HepG2 (cell line): ENCODE measurements around the gene PMEL. TPM values are rescaled to one million over a fixed set of nuclear protein-coding genes. Genes with fewer than 3 reads are reported as not detected.
A peak's percentile ranks its signal among the peaks of the same experiment; 100 is the strongest.

Experiments used
- HOXA5 ChIP-seq: sonication (generic); formaldehyde crosslinking; IDR thresholded peaks from 2 replicates; pipeline ENCODE4 v1.4.0; 2020; ENCODE audit warnings: missing genetic modification reagents
- MED1 ChIP-seq: sonication (generic); formaldehyde crosslinking; IDR thresholded peaks from 2 replicates; pipeline ENCODE4 v1.4.0; 2020; ENCODE audit warnings: missing genetic modification reagents
- MIXL1 ChIP-seq: IDR thresholded peaks from 2 replicates; pipeline ENCODE4 v1.6.1; 2016
- MXI1 ChIP-seq: IDR thresholded peaks from 3 replicates; pipeline ENCODE4 v1.6.1; 2012; ENCODE audit warnings: low read depth, low read length, inconsistent platforms, borderline replicate concordance
- POGZ ChIP-seq: sonication (generic); formaldehyde crosslinking; IDR thresholded peaks from 2 replicates; pipeline ENCODE4 v1.4.0; 2020; ENCODE audit warnings: mild to moderate bottlenecking, missing genetic modification reagents
- SP1 ChIP-seq, 2 experiments: fragments of 450-650 bp in 1 of 2; sonication (generic) in 1 of 2; formaldehyde crosslinking in 1 of 2; IDR thresholded peaks; 2 replicates each; pipeline versions ENCODE4 v1.4.0 to v1.6.1; 2016 to 2020; ENCODE audit warnings: missing genetic modification reagents in 1 of 2
- TARDBP ChIP-seq: sonication (generic); formaldehyde crosslinking; IDR thresholded peaks from 2 replicates; pipeline ENCODE4 v1.8.0; 2022; ENCODE audit warnings: mild to moderate bottlenecking, missing genetic modification reagents
- ZNF678 ChIP-seq: sonication (generic); formaldehyde crosslinking; IDR thresholded peaks from 2 replicates; pipeline ENCODE4 v1.4.0; 2020; ENCODE audit warnings: mild to moderate bottlenecking, missing genetic modification reagents
- polyA plus RNA-seq, 8 experiments: library from polyadenylated mRNA; depleted of rRNA in 3 of 8; stranded (reverse) in 7 of 8; unstranded in 1 of 8; fragments of >200 nt; fragmentation: Illumina TruSeq in 4 of 8; extraction: Trizol in 4 of 8; gene quantifications; 2 replicates each; pipeline versions ENCODE4 v1.2.1 to v1.2.3, GENCODE V29; 2011 to 2016; ENCODE audit warnings: low read depth in 4 of 8, missing spikeins in 1 of 8, mixed read lengths in 1 of 8; ENCODE audit not compliant: insufficient read depth in 1 of 8
- total RNA-seq, 5 experiments: library from RNA; depleted of rRNA; stranded (reverse); fragments of >200 nt; fragmentation: Illumina TruSeq; extraction: Trizol; gene quantifications; 2 replicates each; pipeline ENCODE4 v1.2.3, GENCODE V29; 2016; ENCODE audit warnings: low read depth in 1 of 5
- TF ChIP-seq, protein P1 (sequence below), 2 experiments: fragments of 450-650 bp in 1 of 2; sonication (generic) in 1 of 2; formaldehyde crosslinking in 1 of 2; IDR thresholded peaks; 2 replicates each; pipeline versions ENCODE4 v1.6.1 to v1.8.0; 2016 to 2022; ENCODE audit warnings: antibody characterized with exemption in 1 of 2, mild to moderate bottlenecking in 1 of 2, missing genetic modification reagents in 1 of 2
- TF ChIP-seq, protein P2 (sequence below): sonication (generic); formaldehyde crosslinking; IDR thresholded peaks from 2 replicates; pipeline ENCODE4 v1.5.0; 2020; ENCODE audit warnings: missing genetic modification reagents
- TF ChIP-seq, protein P3 (sequence below): IDR thresholded peaks from 2 replicates; pipeline ENCODE4 v1.6.1; 2012; ENCODE audit warnings: low read depth, low read length, improper control_type of control experiment

PMEL gene
- total and polyA plus RNA-seq, 2 of the 13 experiments (the other 11 are each of a cell fraction or from before 2014, with no cell fraction given): 0.49 to 3.3 TPM

DNA sequence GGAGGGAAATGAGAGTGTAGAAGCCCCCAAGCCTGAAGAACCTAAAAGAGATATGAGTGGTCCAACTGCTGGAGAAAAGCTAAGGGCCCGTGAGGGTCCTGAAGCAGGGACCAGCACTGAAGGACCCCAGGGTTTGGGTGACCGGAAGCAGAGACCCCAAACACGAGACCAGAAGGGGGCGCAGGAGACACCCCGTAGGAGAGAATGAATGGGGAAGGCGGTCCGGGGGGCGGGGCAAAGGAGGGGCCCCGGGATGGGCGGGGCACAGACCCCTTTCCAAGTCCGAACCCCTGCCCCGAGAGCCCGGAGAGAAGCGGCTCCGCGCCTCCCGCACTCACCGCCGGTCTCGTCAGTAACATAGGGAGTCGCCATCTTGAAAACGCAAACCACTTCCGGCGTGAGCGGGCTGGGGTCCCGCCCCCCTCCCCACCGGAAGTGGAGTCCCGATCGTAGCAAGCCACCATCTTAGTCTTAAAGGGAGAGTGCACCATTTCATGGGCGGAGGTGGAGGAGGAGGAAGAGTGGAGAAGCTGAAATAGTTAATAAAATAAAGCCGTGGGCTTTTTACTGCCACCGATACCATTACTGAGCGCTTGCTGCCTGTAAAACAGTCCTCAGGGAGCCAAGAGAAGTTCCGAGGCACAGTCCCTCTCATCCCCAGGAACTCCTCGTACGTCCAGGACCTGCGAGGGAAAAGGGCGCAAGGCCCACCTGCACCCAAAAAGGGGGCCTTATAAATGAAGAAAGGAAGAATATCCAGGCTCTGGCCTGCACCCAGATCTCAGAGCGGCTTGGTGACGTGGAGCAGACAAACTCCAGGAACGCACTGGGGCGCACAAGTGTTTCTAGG is 38.9 kb downstream of the PMEL start (continued):
- TF ChIP-seq, protein P1, sequence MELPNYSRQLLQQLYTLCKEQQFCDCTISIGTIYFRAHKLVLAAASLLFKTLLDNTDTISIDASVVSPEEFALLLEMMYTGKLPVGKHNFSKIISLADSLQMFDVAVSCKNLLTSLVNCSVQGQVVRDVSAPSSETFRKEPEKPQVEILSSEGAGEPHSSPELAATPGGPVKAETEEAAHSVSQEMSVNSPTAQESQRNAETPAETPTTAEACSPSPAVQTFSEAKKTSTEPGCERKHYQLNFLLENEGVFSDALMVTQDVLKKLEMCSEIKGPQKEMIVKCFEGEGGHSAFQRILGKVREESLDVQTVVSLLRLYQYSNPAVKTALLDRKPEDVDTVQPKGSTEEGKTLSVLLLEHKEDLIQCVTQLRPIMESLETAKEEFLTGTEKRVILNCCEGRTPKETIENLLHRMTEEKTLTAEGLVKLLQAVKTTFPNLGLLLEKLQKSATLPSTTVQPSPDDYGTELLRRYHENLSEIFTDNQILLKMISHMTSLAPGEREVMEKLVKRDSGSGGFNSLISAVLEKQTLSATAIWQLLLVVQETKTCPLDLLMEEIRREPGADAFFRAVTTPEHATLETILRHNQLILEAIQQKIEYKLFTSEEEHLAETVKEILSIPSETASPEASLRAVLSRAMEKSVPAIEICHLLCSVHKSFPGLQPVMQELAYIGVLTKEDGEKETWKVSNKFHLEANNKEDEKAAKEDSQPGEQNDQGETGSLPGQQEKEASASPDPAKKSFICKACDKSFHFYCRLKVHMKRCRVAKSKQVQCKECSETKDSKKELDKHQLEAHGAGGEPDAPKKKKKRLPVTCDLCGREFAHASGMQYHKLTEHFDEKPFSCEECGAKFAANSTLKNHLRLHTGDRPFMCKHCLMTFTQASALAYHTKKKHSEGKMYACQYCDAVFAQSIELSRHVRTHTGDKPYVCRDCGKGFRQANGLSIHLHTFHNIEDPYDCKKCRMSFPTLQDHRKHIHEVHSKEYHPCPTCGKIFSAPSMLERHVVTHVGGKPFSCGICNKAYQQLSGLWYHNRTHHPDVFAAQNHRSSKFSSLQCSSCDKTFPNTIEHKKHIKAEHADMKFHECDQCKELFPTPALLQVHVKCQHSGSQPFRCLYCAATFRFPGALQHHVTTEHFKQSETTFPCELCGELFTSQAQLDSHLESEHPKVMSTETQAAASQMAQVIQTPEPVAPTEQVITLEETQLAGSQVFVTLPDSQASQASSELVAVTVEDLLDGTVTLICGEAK (IDR thresholded peaks at IDR 0.05): peak; percentile 49
- TF ChIP-seq, protein P1 (CRISPR knock-in tag; IDR thresholded peaks at IDR 0.05): peak; percentile 27; the same call in 1 of the 2 replicates
- TF ChIP-seq POGZ (CRISPR knock-in tag) (peak; percentile 13; the same call in 1 of the 2 replicates), TARDBP (CRISPR knock-in tag) (0 out of 2 replicates have a peak, but pooled peaks have one; percentile 19), MXI1 (peak; percentile 23; the same call in 1 of the 3 replicates), SP1 (IDR thresholded peaks at IDR 0.05) (no peak), SP1 (CRISPR knock-in tag; IDR thresholded peaks at IDR 0.05) (peak; percentile 64; the same call in 1 of the 2 replicates), ZNF678 (CRISPR knock-in tag) (no peak), HOXA5 (CRISPR knock-in tag) (peak; percentile 66; the same call in 1 of the 2 replicates), MIXL1 (CRISPR knock-in tag) (0 out of 2 replicates have a peak, but pooled peaks have one; percentile 9), MED1 (CRISPR knock-in tag) (peak; percentile 30; the same call in 1 of the 2 replicates)
- TF ChIP-seq, protein P2, sequence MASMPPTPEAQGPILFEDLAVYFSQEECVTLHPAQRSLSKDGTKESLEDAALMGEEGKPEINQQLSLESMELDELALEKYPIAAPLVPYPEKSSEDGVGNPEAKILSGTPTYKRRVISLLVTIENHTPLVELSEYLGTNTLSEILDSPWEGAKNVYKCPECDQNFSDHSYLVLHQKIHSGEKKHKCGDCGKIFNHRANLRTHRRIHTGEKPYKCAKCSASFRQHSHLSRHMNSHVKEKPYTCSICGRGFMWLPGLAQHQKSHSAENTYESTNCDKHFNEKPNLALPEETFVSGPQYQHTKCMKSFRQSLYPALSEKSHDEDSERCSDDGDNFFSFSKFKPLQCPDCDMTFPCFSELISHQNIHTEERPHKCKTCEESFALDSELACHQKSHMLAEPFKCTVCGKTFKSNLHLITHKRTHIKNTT (CRISPR knock-in tag): no peak
- TF ChIP-seq, protein P3, sequence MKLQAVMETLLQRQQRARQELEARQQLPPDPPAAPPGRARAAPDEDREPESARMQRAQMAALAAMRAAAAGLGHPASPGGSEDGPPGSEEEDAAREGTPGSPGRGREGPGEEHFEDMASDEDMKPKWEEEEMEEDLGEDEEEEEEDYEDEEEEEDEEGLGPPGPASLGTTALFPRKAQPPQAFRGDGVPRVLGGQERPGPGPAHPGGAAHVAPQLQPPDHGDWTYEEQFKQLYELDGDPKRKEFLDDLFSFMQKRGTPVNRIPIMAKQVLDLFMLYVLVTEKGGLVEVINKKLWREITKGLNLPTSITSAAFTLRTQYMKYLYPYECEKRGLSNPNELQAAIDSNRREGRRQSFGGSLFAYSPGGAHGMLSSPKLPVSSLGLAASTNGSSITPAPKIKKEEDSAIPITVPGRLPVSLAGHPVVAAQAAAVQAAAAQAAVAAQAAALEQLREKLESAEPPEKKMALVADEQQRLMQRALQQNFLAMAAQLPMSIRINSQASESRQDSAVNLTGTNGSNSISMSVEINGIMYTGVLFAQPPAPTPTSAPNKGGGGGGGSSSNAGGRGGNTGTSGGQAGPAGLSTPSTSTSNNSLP: no peak
